GM18505 (cell line): ENCODE data around the gene NCAM2.

Experiments used
- ATAC-seq: cut with Tn5 transposase; IDR thresholded peaks from one replicate; pipeline ENCODE4 v1.9.1; 2021; ENCODE audit not compliant: unreplicated experiment
- POLR2A ChIP-seq: IDR thresholded peaks from 4 replicates; pipeline ENCODE4 v1.6.1; 2011; ENCODE audit warnings: borderline replicate concordance; ENCODE audit not compliant: insufficient read depth, insufficient read length; ENCODE audit errors: extremely low read depth

Gene NCAM2

GRCh38 chr21:21547368-21547953 is 549.3 kb downstream of the NCAM2 start:
- no peak for ATAC-seq
- TF ChIP-seq POLR2A, result no peak

GRCh38 chr21:21559285-21560045 is 561.3 kb downstream of the NCAM2 start:
- no peak for ATAC-seq
- TF ChIP-seq POLR2A, result no peak
